DMS79 (cell line): ENCODE data around the gene TFAP2B.

ENCODE experiments used
- DNase-seq: peaks from one replicate; lab custom pipeline; 2025; lab: John Stamatoyannopoulos, UW

Gene TFAP2B

DNA sequence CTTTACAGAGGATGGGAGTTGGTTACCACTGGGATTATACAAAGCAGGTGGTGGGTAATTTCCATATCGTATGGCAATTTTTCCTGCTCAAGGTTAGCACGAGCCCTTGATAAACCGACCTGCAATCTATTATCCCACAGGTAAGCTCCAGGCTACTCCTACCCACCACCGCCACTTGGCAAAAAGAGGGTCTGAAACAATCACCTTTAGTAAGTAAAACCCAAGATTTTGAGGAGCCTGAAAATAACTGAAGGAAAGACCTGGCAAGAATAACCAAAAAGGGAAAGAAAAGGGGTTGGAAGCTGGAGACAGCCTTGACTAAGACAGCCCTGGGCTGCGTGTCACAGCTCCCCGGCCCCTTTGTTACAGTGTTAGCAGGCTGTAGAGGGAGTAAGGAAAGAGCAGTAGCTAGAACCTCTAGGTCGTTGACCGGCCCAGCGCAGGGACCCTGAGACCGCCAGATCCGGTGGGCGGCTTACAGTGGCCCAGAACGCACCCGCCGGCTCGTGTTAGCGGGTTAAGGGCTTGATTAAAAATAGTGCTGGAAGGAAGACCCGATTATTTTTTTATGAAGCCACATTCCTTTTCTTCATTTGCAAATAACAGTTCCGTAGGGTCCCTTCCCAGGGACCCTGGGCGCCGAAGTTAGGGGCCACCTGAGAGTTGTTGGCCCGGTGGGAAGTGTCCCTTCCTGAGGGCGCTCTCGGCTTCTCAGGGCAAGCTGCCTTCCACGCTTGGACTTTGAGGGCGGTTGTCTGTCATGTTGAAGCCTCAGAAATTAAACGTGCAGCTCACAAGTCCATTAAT lies 30.5 kb downstream of the TFAP2B start:
- no peak for DNase-seq

DNA sequence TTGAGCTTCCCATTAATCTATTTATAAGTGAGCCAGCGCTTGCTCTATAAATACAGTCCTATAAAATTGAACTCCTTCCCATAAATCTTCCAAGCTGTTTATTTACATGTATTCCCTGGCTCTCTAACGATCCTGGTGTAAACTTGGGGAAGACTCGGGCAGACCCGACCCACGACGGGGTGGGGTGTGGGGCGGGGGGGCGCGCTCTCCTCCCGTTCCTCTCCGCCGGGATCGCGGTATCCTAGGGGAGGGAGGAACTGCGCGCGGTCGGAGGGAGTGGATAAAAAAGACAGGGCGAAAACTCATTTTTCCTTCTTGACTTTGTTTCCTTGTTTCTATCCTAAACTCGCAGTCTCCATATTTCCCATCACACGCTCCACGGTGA lies 31.1 kb downstream of the TFAP2B start:
- DNase-seq, result no peak

DNA sequence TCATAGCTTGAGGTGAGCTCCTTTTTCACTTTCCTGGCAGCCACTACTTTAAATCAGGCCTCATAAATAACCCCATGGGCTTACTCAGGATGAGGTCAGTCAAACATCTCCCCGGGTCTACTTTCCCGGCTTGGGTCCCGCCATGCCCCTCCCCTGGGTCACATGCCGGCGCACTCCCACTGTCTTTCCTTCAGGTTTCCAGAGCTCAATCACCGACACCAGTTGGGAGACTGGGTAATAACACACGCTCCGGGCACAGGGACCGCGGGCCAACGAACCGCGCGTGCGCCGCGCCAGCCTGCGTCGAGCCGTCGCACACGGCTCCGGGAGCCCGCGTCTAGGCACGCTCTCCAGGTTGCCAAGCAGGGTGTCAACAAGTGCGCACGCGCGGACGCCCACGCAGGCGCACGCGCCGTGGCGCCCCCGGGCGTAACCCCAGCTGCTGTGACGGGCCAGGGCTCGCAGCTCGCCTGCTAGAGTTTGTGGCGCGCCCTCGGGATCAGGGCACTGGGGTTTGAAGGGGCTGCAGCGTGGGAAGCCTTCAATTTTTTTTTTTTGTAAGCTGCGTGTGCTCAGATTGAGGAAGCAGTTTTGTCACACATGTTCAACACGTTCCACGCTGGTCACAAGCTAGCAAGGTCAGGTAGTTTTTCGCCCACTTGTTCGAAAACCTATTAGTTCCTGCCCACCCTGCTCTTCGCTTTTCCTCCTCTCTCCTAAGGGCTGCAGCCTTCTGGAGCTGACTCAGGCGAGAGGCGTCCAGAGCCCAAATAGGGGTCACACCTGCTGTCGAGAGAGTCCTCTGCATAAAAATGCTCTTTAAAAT lies 31.8 kb downstream of the TFAP2B start:
- no peak for DNase-seq

DNA sequence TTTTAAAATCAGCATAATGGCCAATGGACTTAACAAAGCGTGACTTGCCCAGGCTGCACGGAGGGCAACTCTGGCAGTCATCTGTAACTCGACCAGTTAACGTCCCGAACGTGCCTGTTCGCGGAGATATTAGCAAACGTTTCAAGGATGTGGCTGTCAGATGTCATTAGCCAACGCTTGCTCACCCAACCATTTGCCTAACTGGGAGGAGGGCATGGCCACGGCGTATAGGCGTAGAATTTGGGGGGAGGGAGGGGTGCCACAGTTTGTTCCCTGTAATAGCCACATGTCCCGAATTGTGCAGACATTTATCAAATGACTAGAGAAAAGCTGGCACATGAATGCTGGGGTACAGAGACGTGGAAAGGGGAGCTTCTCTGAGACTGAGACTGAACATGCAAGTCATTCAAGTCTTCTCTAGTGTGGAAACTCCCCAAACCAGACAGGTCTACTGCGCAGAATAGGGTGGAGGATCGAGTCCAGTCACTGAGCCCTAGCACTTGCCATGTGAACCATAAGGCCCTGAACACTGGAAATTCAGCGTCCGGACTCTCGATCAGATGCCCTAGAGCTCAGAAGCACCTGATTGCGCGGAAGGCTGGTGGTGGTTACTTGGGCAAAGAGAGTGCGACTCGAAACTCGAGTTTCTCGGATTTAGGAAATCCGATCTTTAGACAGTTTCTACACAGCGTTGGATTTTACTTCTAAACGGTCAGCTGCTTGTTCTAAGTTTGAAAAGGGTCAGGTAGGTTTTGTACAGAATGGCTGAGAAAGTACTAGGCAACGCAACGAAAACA lies 32.6 kb downstream of the TFAP2B start:
- no peak for DNase-seq

DNA sequence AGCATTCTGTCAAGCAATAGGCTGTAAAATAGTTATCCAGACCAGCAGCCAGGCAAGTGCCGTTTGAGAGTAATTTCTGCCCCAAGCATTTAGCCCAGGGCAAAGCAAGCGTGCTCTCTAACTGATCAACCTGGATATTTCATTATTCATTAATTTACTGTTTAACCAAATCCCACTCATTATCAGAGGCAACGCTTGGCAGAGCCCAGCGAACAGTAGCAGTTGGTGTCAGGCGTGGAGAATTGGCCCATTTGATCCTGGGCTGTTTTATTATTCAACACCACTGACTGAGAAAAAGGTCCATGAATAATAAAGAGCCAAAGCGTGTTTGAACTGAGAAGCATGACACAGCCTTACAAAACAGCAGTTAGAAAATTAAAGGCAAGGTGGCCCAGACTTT lies 35.3 kb downstream of the TFAP2B start:
- DNase-seq, result no peak

DNA sequence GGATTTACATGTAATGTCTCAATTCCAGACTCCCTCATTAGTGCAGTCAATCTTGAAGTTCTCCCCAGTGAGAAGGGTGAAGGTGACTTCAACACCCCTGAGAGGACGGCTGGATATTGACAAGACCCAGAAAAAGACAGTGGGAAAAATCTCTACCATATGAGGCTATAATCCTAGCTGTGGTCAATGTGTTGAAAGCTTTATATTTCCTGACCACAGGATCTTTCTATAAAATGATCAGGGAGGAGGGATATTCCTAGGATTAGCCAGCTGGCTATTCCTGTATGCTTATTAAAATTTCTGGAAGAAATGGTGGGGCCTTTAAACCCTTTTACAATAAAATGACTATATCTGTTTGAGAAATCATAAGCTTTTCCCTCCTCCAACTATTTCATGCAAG lies 43.0 kb downstream of the TFAP2B start:
- no peak for DNase-seq

DNA sequence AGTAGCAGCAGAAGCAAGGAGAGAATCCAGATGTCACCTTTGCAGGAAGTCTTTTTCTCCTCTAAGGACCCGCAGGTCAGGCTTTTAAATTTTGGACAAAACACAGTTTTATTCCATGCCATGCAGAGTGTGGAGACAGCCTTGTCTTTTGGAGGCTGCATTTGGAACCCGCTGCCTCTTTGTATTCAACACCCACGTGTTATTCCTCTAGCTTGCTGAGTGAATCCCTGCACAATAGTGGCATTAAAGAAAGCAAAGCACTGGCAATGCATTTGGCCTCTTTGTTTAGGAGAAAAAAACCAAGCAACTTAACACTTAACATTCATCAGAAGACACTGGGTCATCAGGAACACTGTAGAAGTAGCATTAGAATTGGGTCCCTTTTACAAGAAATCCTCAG lies 43.5 kb downstream of the TFAP2B start:
- DNase-seq, result no peak

DNA sequence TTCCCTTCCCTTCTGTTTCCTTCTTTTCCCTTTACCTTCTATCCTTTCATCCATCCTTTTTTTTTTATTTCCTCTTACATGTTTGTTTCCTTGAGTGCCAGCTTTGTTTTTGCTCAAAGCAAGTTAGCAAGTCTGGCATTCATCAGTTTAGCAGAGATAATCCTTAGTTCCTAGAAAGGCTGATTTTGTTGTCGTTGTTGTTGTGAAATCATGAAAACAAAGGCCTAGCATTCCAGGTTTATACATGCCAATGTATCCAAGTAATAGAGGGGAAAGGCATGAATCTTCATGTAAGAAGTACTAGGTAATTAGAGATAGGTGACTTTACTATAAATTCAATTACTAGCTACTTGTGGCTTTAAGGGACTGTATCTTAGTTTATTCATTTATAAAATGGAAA lies 45.9 kb downstream of the TFAP2B start:
- no peak for DNase-seq

DNA sequence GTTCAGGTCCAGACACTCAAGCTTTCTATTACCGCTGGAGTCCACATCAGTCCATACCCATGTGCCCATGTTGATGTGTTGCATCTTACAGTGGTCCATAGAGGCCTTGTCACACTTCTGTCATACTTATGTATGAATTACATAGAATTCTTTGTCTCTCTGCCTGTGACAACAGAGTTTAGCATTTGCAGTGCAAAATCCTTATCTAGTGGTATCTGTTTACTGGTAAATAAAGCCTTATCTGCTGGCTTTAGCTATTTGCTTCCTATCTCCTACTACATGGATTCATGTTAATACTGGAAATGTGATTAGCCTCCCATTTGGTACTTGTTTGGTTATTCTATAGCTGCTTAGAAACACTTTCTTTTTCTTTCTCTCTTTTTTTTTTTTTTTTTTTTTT lies 49.8 kb downstream of the TFAP2B start:
- no peak for DNase-seq

DNA sequence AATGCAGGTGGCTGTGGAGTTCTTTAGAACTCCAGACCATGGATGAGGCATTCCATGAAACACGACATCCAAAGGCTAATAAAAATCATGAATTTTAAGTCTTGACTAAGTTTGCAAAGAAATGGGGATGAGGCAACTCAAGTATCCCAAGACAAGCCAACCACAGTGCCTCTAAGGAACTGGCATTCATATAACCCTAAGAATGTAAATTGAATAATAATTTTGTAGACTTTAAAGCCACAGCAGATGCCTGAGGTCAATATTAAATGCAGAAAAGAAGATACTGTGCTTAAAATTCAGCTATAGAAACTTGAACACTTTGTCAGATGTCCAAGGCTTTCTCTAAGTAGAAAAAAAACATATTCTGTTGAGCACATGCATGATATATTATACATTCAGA lies 54.5 kb downstream of the TFAP2B start:
- no peak for DNase-seq

DNA sequence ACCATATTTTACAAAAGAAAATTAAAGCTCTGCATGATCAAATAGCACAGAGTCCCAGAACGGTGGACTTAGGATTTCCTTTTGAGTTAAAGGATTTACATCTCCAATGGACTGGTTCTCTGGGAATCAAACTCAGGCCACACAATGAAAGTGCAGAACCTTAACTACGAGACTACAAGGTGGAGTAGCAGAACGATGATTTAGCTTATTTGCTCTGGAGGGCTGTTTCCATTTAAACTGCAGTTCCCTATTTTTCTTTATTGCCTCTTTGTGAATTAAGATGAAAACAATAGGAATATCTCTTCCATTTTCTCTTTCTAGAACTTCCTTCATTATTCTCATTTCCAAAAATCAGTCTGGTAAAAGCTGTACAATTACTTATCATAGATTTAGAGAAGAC lies 65.7 kb downstream of the TFAP2B start:
- no peak for DNase-seq

DNA sequence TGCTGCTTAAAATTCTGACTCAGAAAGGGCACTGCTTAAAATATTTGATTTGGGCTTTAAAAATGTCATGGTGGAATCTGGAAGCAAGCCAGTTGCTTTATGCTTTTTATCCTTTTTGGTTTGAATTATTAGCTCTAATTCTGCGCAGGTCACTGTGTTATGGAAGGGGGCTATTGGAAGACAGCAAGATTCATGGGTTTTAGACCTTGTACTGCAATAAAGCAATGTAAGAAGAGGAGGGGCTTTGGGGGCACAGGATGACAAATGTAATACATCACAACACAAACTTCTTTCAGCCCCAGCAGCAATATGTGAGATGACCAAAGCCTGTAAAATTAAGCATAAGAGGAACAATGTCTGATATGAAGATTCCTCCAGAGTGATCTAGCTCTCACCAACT lies 68.4 kb downstream of the TFAP2B start:
- DNase-seq, result no peak

DNA sequence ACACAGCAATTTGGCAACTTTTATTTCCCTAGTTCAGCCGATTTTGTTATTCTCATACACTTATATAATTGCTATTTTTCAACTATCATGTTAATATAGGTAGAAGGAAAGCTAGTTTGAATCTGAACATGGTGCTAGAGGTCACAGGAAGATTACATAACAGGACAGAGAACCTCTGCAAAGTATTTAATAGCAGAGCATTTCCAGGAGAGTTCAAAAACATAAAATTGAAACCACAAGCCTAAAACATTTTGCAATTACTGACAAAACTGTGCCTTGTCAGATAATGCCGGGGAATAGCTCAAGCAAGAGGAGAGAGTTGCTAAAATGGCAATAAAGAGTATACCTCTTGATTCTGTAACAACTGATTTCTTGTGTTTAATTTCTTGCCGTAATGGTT lies 70.8 kb downstream of the TFAP2B start:
- no peak for DNase-seq

DNA sequence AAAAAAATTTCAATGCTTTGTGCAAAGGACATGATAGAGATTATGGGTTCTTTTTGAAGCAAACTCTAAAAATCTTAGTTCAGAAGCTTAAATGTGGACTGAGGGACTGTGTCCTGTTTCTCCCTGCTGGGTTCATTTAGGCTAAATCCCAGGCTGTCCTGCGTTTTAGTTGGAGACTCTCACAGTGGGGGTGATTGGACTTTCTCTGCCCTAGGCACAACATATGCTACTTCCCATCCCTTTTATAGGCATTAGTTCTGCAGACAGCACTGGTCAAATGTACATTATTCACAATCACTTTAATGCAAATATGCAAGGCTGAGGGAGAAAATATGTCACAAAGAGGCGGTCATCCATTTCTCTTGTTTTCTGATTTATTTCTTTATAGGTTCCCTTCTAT lies 71.3 kb downstream of the TFAP2B start:
- DNase-seq, result no peak

DNA sequence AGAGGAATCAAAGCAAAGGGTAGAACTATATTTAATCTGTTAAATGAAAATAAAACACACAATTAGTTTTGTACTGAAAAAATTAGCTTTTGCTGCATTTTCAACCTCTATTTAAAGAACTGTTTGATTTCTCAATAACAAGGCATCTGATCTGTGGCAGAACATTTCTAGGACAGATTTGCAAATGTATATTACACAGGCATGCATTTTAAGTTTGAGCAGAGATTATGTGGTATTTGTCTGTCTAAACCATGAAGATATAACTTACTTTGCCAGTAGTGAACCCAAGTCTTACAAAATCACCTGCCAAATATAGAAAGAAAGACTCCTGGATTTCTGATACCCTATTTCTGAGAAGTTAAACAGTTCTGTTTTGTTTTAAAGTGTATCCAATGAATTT lies 71.9 kb downstream of the TFAP2B start:
- DNase-seq, result no peak

DNA sequence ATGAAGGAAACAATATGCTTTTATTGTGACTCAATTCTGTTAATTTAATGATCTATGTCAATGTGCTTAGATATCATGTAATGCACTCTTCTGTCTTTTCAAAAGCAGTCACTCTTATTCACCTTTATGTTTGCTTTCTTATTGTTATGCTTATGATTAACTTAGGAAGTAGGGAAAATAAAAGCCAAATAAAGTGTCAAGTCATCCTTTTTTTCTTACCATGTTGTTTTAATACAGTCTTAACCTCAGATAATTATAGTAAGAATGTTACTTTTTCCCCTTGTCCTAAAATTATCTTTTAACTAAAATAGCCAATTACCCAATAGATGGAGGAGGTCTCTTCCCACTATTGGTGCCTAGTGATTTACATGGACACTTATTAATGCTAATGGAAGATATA lies 72.6 kb downstream of the TFAP2B start:
- no peak for DNase-seq
